Muscle layer of duodenum (tissue), 2 donors: Measurements from ENCODE around the gene SPEM2.

Source experiments
- H3K27ac ChIP-seq: one replicate; pipeline ENCODE4 v1.7.0; 2013; ENCODE audit warnings: mild to moderate bottlenecking, low read length
- H3K27me3 ChIP-seq: one replicate; pipeline ENCODE4 v1.7.0; 2013; ENCODE audit warnings: low read depth, mild to moderate bottlenecking, control low read depth, low read length
- H3K36me3 ChIP-seq, 2 donors: one replicate each; pipeline ENCODE4 v1.7.0; 2013; ENCODE audit warnings: low read length in 2 of 2, control low read depth in 1 of 2, mild to moderate bottlenecking in 1 of 2; ENCODE audit not compliant: insufficient read depth in 2 of 2, control insufficient read depth in 1 of 2
- H3K4me1 ChIP-seq, 2 donors: one replicate each; pipeline ENCODE4 v1.7.0; 2013; ENCODE audit warnings: low read length in 2 of 2, mild to moderate bottlenecking in 2 of 2, control low read depth in 1 of 2, moderate library complexity in 1 of 2; ENCODE audit not compliant: insufficient read depth in 2 of 2, control insufficient read depth in 1 of 2
- H3K4me3 ChIP-seq, 2 donors: one replicate each; pipeline ENCODE4 v1.7.0; 2013; ENCODE audit warnings: low read length in 2 of 2, low read depth in 1 of 2, mild to moderate bottlenecking in 1 of 2
- H3K9me3 ChIP-seq, 2 donors: one replicate each; pipeline ENCODE4 v1.7.0; 2013; ENCODE audit warnings: low read length in 2 of 2, control low read depth in 1 of 2, mild to moderate bottlenecking in 1 of 2; ENCODE audit not compliant: control insufficient read depth in 1 of 2
- donor health status: healthy.

Gene SPEM2

DNA sequence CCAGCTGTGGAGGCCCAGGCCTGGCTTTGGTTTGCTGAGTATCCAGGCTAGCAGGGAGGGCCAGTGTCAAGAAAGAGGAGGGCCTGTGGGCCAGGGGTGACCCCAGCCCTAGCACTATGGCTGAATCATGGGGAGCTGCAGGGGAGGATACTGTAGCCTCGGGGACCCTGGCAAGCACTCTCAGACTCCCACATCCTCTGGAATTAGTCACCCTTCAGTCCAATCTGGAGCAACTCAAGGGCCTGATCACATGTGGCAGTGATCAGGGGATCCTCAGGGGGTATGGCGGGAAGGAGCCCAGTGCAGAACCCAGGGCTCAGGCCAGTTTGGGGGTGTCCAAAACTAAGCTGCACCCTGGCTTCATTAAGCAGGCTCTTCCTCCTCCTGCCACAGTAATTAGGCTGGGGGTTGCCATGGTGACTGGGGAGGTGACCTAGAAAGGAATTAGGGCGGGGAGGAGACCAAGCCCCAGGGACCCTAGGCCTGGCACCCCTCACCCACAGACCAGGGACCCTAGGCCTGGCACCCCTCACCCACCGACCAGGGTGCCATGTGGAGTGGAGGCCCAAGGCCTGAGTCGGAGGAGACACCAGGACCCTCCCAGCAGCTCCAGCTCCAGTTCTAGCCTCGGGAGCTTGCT lies 11.9 kb upstream of the SPEM2 start:
- H3K27me3 ChIP-seq, result no peaks in the 10 kb centered on the region
- peaks cover 6 to 35% of the 10 kb centered on the region in 2 donors for H3K36me3 ChIP-seq
- H3K9me3 ChIP-seq, result no peaks in the 10 kb centered on the region
- H3K4me1 ChIP-seq, result no peaks in the 10 kb centered on the region
- H3K4me3 ChIP-seq, result no peak overlapping the region
- H3K27ac ChIP-seq, result no peak overlapping the region

DNA sequence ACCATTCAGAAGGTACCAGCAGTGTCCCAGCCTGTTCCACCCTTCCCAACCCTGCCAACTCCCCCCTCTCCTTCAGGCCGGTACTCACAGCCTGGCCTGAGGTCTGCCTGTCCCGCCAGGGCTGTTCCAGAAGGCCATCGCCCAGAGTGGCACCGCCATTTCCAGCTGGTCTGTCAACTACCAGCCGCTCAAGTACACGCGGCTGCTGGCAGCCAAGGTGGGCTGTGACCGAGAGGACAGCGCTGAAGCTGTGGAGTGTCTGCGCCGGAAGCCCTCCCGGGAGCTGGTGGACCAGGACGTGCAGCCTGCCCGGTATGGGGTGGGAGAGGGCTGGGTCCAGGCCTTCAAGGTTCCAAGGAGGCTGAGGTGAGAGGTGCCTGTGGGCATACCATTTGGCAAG lies 10.6 kb upstream of the SPEM2 start:
- Histone ChIP-seq H3K9me3 (no peaks in the 10 kb centered on the region), H3K27ac (no peak overlapping the region), H3K36me3 (peaks cover 0 to 24% of the 10 kb centered on the region in 2 donors), H3K4me3 (no peak overlapping the region), H3K27me3 (no peaks in the 10 kb centered on the region), H3K4me1 (no peaks in the 10 kb centered on the region)

DNA sequence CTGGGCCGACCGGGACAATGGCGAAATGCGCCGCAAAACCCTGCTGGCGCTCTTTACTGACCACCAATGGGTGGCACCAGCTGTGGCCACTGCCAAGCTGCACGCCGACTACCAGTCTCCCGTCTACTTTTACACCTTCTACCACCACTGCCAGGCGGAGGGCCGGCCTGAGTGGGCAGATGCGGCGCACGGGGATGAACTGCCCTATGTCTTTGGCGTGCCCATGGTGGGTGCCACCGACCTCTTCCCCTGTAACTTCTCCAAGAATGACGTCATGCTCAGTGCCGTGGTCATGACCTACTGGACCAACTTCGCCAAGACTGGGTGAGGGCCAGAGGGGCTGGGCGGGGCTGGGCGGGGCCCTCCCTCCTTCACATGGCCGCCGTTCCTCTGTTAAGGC lies 9.6 kb upstream of the SPEM2 start:
- Histone ChIP-seq H3K4me3 (no peak overlapping the region), H3K36me3 (peaks cover 0 to 19% of the 10 kb centered on the region in 2 donors), H3K4me1 (no peaks in the 10 kb centered on the region), H3K27ac (no peak overlapping the region), H3K27me3 (no peaks in the 10 kb centered on the region), H3K9me3 (no peaks in the 10 kb centered on the region)

DNA sequence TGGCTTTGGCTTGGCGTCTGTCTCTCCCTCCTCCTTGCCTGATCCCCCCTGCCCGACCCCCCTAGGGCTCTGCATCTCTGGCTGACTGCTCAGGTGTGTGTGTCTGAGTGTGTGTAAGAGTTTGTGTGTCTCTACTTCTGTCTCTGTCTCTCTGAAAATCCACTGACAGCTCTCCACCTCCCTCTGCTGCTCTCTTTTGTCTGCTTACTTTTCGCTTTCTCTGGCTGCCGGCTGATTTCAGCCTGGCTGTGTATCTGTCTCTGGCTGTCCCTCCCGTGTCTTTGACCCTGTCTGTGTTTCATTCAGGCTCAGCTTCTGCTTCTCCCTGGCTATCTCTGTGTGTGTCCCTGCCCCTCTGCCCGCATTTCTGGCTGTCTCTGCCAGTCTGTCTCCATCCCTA lies 9.1 kb upstream of the SPEM2 start:
- no peaks in the 10 kb centered on the region for H3K4me1 ChIP-seq
- H3K27me3 ChIP-seq, result no peaks in the 10 kb centered on the region
- peaks cover 0 to 19% of the 10 kb centered on the region in 2 donors for H3K36me3 ChIP-seq
- H3K9me3 ChIP-seq, result no peaks in the 10 kb centered on the region
- H3K4me3 ChIP-seq, result no peak overlapping the region
- no peak overlapping the region for H3K27ac ChIP-seq

DNA sequence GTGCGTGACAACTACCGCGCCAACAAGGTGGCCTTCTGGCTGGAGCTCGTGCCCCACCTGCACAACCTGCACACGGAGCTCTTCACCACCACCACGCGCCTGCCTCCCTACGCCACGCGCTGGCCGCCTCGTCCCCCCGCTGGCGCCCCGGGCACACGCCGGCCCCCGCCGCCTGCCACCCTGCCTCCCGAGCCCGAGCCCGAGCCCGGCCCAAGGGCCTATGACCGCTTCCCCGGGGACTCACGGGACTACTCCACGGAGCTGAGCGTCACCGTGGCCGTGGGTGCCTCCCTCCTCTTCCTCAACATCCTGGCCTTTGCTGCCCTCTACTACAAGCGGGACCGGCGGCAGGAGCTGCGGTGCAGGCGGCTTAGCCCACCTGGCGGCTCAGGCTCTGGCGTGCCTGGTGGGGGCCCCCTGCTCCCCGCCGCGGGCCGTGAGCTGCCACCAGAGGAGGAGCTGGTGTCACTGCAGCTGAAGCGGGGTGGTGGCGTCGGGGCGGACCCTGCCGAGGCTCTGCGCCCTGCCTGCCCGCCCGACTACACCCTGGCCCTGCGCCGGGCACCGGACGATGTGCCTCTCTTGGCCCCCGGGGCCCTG lies 8.3 kb upstream of the SPEM2 start:
- H3K27me3 ChIP-seq, result no peaks in the 10 kb centered on the region
- H3K4me3 ChIP-seq, result no peak overlapping the region
- H3K4me1 ChIP-seq, result no peaks in the 10 kb centered on the region
- H3K27ac ChIP-seq, result no peak overlapping the region
- H3K36me3 ChIP-seq, result peaks cover 0 to 19% of the 10 kb centered on the region in 2 donors
- no peaks in the 10 kb centered on the region for H3K9me3 ChIP-seq

DNA sequence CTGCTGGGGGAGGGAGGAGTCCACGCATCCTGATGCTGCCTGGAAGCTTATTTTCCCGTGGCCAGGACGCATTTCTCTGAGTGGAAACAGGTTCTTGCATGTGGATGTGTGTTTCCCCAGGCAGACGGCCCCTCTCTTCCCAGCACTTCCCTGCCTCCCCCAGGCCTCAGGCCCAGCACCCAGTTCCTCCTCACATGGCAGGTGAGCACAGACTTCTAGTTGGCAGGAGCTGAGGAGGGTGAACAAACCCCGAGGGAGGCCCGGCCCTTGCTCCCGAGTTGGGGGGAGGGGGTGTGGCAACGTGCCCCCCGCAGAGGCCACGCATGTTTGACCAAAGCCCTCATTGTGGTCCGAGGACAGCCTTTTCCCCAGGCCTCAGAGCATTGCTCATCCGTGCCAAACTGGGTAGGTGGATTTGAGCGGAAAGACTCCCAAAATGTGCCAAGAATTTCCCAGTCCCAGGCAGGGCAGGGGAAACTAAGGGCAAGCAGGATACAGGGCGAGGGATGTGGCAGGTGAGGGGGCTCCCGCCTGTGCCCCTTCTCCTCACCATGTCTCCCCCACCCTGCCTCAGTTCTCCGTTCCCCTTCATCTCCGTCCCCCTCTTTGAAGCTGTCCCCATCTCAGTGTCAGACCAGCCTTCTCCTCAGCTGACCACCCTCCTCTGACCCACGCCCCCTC lies 6.8 kb upstream of the SPEM2 start:
- Histone ChIP-seq H3K36me3 (peaks cover 0 to 19% of the 10 kb centered on the region in 2 donors), H3K4me1 (no peaks in the 10 kb centered on the region), H3K9me3 (no peaks in the 10 kb centered on the region), H3K27ac (no peak overlapping the region), H3K4me3 (no peak overlapping the region), H3K27me3 (no peaks in the 10 kb centered on the region)

DNA sequence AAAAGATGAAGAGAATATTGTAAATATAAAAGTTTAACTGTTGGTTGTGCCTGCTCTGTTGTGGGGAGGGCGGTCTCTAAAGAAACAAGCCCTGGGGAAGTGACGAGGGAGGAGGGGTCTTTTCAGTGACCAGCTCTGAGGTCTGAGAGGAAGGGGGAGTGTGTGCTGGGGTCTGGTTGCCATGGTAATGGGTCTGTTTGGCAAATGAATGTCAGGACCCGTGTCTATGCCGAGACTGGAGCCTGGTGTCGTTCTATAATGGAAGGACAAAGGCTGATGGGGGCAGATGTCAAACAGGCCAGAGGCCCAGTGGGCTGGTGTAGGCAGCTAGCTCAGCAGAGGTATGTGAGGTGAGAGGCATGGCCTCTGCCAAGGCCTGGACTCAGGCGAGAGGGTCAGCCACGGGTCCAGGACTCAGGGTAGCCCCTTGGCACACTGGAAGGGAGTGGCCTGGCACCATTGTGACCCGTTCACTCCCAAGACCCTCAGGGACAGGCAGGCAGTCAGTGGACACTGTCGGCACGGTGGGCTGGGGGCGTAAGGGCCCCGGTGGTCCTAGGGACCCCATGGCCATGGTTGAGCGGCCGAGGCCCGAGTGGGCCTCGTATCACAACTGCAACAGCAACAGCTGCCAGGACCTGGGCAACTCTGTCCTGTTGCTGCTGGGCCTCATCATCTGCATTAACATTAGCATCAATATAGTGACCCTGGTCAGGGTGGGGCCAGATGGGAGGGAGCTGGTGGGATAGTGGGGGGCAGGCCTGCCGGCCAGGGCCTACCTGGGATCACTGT lies 5.4 kb upstream of the SPEM2 start, which contains the start of gene SPEM1:
TSS of gene SPEM1 (plus strand) at position 506 of the 792 bp plus-strand sequence. CDS start at position 567, 61 bp downstream.
- Histone ChIP-seq H3K9me3 (no peaks in the 10 kb centered on the region), H3K27ac (no peak within 1 kb of the TSS), H3K4me3 (no peak within 1 kb of the TSS), H3K27me3 (no peaks in the 10 kb centered on the region), H3K36me3 (peaks cover 0 to 15% of the 10 kb centered on the region in 2 donors), H3K4me1 (no peaks in the 10 kb centered on the region)

DNA sequence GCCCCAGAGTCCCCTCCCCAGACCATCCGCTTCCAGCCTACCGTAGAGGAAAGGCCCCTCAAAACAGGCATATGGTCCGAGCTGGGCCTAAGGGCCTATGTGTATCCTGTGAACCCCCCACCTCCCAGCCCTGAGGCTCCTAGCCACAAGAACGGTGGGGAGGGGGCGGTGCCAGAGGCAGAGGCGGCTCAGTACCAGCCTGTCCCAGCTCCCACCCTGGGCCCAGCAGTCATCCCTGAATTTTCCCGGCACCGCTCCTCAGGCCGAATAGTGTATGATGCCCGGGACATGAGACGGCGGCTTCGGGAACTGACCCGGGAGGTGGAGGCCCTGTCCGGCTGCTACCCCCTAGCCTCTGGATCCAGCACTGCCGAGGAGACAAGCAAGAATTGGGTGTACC lies 4.2 kb upstream of the SPEM2 start:
- no peaks in the 10 kb centered on the region for H3K9me3 ChIP-seq
- peaks cover 0 to 6% of the 10 kb centered on the region in 2 donors for H3K36me3 ChIP-seq
- H3K4me1 ChIP-seq, result no peaks in the 10 kb centered on the region
- no peak overlapping the region for H3K27ac ChIP-seq
- no peak overlapping the region for H3K4me3 ChIP-seq
- no peaks in the 10 kb centered on the region for H3K27me3 ChIP-seq

DNA sequence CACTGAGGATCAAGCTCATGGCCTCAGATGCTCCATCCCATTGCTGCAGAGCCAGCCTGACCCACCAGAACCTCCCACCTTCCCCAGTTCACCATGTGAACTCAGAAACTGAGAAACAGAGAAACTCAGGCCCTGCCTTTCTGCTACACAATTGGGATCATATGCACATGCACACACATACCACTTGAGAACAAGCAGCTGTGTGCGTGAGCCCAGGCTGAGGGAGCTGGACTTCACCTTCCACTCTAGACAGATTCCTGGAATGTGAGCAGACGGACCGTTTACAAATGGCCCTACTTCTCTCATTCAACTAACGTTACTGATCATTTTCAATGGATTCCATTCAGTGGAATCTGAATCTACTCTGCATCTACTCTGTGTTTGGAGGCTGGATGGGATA lies 1.7 kb upstream of the SPEM2 start:
- H3K4me3 ChIP-seq, result no peak overlapping the region
- H3K9me3 ChIP-seq, result no peaks in the 10 kb centered on the region
- no peaks in the 10 kb centered on the region for H3K4me1 ChIP-seq
- no peak overlapping the region for H3K27ac ChIP-seq
- H3K36me3 ChIP-seq, result no peaks in the 10 kb centered on the region
- no peaks in the 10 kb centered on the region for H3K27me3 ChIP-seq

DNA sequence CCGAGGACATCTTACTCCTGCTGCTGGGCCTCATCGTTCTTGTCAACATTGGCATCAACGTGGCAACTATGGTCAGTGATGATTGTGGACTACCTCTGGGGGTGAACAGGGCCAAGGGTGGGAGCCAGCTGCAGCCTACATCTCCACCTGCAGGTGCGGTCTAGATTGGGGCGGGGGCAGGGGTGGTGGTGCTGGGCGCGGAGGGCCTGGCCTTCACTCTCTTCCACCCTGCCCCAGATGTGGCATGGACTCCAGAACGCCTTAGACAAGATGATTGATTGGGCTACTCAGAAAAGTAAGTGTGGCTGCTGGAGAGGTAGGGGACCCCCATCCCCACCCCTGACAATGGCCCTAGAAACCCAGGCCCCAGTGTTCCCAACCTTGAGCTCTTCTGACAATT lies 340 bp downstream of the SPEM2 start:
- Histone ChIP-seq H3K4me3 (no peak overlapping the region), H3K36me3 (no peaks in the 10 kb centered on the region), H3K9me3 (no peaks in the 10 kb centered on the region), H3K27me3 (no peaks in the 10 kb centered on the region), H3K27ac (no peak overlapping the region), H3K4me1 (no peaks in the 10 kb centered on the region)

DNA sequence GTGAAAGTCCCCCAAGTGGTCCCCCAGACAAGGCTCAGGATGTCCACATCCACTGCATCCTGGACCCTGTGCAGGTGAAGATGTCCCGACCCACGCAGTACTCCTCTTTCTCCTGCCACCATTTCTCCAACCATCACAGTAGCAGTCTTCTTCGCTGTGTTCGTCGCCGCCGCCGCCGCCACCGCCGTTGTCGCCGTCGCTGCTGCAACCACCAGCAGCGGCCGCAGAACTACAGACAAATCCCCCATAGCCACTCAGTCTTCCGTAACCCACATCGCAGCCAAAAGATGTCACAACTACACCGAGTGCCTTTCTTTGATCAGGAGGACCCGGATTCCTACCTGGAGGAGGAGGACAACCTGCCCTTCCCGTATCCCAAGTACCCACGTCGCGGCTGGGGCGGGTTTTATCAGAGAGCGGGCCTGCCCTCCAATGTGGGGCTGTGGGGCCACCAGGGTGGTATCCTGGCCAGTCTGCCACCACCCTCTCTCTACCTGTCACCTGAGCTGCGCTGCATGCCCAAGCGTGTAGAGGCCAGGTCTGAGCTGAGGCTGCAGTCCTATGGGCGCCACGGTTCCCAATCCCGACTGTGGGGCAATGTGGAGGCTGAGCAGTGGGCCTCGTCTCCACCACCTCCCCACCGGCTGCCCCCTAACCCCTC lies 917 bp downstream of the SPEM2 start:
- Histone ChIP-seq H3K27me3 (no peaks in the 10 kb centered on the region), H3K4me1 (no peaks in the 10 kb centered on the region), H3K27ac (no peak overlapping the region), H3K36me3 (no peaks in the 10 kb centered on the region), H3K4me3 (no peak overlapping the region), H3K9me3 (no peaks in the 10 kb centered on the region)
